GM21381 (cell line): ENCODE measurements around the gene ARID3B.
A peak's percentile ranks its signal among the peaks of the same experiment; 100 is the strongest.

Experiments used
- ATAC-seq: cut with Tn5 transposase; IDR thresholded peaks from one replicate; pipeline ENCODE4 v1.9.1; 2021; ENCODE audit warnings: mild to moderate bottlenecking, moderate library complexity; ENCODE audit not compliant: unreplicated experiment

The ARID3B gene

GRCh38 chr15:74603026-74603788, 62.2 kb downstream of the ARID3B start:
- no peak for ATAC-seq

DNA sequence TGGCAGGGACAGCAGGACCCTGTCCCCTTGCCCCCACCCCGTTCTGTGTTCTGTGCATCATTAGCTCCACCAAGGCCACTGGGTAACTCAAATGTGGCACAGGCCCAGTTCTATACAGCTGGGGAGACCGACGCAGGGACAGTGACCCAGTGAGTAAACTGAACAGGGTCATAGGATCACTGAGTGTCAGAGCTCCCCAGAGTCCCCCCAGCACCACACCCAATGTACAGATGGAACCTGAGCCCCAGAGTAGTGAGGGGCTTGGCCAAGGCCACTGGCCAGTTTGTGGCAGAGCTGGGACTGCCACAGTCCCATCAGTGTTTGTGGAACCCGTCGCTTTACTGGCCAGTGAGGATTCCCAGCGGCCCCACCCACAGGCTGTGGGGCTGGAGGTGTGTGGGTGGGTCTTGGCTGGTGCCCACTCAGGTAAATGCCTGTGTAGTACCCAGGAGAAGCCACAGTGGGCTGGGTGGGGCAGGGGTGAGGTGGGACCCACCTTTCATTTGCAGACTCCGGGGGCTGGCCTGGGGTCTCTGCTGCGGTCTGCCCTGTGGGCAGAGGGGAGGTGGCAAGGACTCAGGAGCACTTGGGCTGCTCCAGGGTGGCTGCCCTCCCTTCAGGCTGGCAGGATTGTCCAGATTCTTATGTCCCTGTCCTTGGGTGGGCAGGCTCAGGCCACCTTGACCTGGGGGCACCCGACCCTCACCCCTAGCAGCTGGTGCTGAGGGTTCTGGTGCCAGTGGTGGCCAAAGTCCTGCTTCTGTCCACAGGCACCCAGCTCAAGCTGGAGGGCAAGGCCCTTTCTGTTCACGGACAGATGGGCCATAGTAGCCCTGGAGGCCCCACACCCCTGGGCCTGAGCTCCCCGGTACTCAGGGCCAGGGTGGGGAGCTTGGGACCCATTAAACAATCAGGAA, 63.0 kb downstream of the ARID3B start:
- no peak for ATAC-seq

- ATAC-seq: no peak
These were observed 64.2 kb downstream of the ARID3B start for GRCh38 chr15:74604983-74605794.

GRCh38 chr15:74605795-74606150, 64.8 kb downstream of the ARID3B start:
- ATAC-seq: no peak

- ATAC-seq: no peak
These were observed 67.8 kb downstream of the ARID3B start for GRCh38 chr15:74608786-74609185.

DNA sequence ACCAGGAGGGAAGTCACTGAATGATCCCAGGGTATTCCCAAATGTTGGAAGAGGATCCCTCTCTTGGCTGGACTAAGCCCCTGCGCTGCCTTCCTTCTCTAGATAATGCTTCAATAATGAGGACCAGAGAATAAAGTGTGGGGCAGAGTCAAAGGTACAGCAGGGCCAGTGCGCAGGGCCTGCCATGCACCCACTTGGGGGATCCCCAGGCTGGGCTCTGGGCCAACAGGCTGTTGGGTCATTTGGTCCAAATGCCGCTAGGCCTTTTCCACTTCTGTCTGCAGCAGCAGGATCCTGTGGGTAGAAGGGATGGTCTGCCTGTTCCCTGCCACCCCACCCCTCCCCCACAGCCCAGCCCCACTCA, 68.9 kb downstream of the ARID3B start:
- no peak for ATAC-seq

DNA sequence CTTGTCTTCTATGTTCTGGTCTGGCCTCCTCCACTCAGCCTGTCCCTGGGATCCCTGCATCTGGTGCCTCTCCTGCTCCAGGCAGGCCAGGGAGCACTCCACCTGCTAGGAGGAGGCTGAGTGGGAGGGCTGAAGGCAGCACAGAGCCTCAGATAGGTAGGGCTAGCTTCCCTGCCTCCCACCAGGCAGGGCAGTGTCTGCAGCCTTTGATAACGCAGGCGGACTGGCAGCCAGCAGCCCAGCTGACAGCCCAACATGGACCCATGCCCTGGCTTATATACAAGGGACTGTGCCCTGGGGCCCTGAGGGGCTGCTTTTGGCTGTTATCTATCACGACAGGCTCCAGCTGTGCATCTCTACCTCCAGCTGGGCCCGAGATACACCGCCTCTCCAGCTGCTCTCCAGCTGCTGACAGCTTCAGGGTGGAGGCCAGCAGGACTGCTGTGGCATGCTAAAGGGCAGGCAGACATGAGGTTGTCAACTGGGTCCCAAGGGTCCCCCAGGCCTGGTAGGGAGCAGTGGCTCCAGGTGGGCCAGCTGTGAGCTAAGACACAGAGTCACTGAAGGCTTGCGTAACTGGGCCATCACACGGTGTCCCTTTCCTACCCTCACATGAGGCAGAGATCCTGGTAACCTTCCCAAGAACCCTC, 69.4 kb downstream of the ARID3B start:
- no peak for ATAC-seq

DNA sequence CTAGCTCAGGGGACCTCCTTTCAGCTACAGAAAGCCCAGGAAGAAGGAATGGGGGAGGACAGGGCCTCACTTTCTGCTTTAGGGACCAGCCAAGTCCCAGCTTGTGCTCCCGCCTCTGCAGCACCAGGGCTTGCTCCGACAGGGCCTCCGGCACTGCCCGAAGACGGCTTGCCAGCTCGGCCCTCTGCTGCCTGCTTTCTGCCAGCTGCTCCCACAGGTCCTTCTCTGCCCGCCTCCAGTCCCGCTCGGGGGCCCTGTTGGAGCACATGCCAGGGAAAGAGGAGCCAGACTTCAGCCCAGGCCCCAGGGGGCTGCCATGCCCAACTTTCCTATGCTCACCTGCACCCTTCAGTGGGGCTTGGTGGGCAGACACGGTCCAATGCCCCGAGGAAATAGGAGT, 70.3 kb downstream of the ARID3B start:
- ATAC-seq: no peak

GRCh38 chr15:74611834-74612233, 70.8 kb downstream of the ARID3B start:
- no peak for ATAC-seq

- no peak for ATAC-seq
These were observed 71.7 kb downstream of the ARID3B start for GRCh38 chr15:74612677-74613076.

DNA sequence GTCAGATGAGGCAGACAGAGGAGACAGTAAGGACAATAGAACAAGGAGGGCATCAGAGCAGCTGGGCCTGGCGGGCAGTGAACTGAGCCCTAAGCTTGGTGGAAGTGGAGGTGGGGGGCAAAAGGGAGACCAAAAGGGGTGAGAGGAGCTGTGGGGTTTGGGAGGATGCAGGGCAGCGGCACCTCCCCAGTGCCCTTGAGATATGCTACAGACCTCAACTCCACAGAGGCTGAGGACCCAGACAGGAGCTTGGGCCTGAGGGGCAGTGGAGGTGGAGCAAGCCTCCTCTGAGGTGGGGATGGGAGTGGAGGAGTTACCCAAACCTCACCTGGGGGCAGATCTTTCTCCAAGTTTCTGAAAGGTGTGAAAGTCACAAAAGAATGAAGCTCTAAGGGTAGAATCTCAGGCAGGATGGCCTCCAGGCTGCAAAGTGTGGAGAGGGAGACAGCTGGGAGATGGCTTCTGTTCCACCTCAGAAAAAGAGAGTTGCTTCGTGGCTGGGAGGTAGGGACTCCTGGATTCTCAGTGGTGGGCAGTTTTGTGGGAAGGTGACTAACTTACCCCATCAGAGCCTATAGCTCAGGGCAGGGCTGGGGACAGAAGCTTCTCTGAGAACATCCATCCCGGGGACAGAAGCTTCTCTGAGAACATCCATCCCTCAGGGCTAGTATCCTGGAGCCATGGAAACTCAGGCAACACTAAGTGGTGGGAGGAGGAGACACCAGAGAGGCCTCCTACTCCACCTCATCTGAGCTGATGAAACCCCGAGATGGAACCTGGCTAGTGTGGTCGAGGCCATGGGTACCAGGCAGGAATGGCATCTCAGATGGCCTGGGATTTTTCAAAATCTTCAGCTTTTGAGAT, 72.3 kb downstream of the ARID3B start:
- ATAC-seq: no peak

GRCh38 chr15:74613953-74614743, 73.1 kb downstream of the ARID3B start:
- ATAC-seq: no peak

GRCh38 chr15:74614744-74615507, 73.9 kb downstream of the ARID3B start:
- ATAC-seq: peak; percentile 43

GRCh38 chr15:74615508-74616365, 74.7 kb downstream of the ARID3B start, which contains the start of gene CLK3:
TSS of gene CLK3 (plus strand) at chr15:74615836. CDS start at chr15:74619197, 3,361 bp downstream.
- ATAC-seq: peak; percentile 76

GRCh38 chr15:74616366-74616939, 75.4 kb downstream of the ARID3B start:
- no peak for ATAC-seq

- ATAC-seq: no peak
These were observed 76.0 kb downstream of the ARID3B start for GRCh38 chr15:74616996-74617395.
